Endothelial cell of hepatic sinusoid (primary cell): Measurements from ENCODE around the gene PAPSS1.
"Not testable (repeated sequence)": the region's sequence is repeated elsewhere in the genome, so short reads cannot be mapped to it uniquely, and the experiment has no call there.

Source experiments
- in situ Hi-C: cut with HindIII; loops from 2 replicates; pipeline ENCODE4 v1.10.0; 2017; ENCODE audit warnings: low sequenced_read_pairs

The PAPSS1 gene

DNA sequence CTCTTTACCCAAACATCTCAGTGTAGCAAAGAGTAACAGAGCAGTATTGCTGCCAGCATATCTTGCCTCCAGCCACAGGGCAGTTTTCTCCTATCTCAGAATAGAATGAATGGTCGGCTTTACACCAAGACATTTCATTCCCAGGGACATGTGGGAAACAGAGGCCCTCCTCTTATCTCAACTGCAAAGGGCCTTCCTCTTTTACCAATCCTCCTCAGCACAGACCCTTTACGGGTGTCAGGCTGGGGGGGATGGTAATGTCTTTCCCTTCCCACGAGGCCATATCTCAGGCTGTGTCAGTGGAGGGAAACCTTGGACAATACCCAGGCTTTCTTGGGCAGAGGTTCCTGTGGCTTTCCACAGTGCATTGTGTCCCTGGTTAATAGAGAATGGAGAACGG lies 9.0 kb upstream of the PAPSS1 start:
- in situ Hi-C loops: not testable (repeated sequence)

DNA sequence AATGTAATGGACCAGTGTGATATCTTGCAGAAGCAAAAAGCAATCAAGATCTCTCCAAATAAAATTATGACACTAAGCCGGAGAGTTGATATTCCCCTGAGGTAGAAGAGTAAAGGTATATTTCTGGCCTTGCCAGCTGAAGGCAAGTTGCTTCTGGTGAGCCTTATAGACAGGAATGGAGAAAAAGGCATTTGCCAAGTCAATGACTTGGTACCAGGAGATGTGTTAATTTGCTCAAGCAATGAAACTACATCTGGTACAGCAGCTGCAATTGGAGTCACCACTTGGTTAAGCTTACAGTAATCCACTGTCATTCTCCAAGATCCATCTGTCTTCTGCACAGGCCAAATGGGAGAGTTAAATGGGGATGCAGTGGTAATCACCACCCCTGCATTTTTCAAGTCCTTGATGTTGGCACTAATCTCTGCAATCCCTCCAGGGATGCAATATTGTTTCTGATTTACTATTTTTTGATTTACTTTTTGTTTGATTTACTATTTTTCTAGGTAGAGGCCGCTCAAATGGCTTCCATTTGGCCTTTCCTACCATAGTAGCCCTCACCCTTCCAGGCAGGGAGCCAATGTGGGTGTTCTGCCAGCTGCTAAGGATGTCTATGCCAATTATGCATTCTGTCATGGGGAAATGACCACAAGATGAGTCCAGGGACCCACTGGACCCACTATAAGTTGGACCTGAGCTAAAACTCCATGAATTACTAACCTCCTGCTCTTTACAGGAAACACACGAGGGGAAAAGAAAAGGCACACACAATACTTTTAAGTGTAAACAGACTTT lies 6.3 kb upstream of the PAPSS1 start:
- in situ Hi-C loops: not testable (repeated sequence)

DNA sequence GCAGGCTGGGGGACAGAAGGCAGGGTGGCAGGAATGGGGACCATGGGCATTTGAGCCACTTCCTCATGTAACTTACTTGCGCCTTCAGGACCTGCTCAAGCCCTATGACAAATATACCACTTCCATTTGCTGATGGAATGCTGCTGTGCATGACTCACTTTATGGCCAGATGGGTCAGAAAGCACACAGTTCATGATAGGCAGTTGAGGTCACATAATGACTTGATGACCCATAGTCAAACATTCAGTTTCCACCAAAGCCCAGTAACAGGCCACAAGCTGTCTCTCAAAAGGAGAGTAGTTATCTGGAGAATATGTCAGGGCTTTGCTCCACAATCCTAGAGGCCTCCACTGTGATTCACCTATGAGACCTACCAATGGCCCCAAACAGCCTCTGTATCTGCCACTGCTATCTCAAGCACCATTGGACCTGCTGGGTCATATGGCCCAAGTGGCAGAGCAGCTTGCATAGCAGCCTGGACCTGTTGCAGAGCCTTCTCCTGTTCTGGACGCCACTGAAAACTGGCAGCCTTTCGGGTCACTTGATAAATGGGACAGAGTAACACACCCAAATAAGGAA lies 5.3 kb upstream of the PAPSS1 start:
- in situ Hi-C loops: no loop called here

GRCh38 chr4:107723331-107723730 lies 3.3 kb upstream of the PAPSS1 start:
- in situ Hi-C loops: not testable (repeated sequence)

GRCh38 chr4:107721436-107722100 lies 1.5 kb upstream of the PAPSS1 start:
- in situ Hi-C loops: no loop called here

DNA sequence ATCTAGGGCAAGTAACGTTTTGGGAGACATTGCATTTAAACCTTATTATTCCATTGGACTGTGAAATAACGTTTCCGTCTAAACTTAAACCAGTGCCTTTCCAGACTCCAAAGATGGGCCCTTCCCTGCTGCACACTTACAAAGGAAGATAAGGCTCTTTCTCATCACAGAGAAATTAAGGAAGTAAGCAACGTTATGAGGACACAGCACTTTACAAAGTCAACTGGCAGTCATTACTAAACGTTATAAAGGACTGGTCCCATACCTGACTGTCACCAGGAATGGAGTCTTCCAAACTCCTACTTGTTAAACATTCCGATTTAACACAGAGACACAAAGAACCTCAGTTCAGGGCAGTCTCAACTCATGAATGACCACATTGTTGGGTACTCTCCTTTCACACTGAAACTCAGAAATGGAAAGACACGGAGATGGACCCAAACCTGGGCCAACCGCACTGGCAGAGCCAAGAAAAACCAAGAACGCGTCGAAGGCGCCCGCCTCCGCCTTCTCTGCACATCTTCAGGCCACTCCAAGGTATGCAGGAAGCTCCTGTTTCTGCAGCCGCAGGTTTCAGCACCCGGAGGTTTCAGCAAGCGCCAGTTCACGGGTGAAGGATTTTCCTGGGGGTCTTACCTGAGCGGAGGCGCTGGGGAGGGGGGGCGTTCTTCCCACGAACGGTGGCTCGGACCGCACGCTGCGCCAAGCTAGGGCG lies 670 bp downstream of the PAPSS1 start:
- in situ Hi-C loops: no loop called here

DNA sequence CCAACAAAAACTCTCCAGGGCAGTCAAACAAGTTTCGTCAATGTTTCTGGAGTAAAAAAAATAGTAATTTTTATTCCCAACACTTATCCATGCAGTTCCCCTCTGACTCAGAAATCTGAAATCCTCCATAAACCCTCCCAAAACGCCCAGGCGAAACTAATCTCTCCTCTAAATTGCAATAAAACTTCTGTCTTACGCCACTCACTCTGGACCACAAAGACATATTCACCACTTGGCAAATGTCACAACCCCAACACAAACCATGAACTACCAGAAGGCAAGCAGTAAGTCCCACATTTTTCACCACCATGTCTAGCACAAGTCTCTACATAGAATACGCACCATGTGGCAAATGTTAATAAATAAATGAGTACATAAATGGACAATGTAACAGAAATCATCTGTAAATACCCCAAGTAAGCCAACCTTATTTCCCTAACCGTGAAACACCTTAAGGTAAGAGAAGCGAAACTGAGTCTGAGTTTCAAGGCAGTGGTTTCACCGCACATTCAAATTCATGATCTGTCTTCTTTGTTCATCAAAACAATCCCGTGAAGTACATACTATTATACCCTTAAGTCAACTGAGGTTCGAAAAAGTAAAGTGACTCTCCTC lies 1.6 kb downstream of the PAPSS1 start:
- in situ Hi-C loops: no loop called here

DNA sequence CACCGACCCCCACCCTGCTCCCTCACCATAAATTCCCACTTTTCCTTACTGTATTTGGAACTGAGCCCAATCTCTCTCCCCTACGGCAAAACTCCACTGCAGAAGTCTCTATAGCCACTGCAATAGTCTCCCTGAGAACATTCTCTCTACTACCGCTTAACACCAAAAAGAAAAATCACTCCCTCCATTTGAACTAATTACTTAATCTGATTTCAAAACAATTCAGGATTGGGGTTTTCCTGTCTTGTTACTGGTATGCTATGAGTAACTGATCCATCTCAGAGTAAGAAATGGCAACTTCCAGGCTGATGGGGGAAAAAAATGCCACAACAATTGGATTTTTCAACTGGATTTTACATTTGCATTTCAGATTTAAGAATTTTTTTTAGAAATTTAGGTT lies 5.8 kb downstream of the PAPSS1 start:
- in situ Hi-C loops: no loop called here

GRCh38 chr4:107712236-107712635 lies 7.8 kb downstream of the PAPSS1 start:
- in situ Hi-C loops: no loop called here

DNA sequence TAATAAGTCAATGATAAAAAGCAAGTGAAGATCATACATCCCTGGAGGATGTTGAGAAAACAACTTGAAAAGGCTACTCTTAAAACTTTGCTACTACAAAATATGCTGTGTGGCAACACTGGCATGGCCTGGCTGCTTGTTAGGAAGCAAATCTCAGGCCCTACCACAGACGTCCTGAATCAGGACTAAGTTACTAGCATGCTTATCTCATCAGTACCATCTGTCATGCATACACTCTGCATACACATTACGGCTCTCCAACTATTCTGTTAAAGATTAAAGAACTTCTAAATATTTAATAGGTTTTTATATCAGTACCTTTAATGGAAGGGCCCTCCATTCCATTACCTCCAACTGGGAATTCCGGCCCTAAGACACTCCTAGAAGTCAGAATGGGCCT lies 8.2 kb downstream of the PAPSS1 start:
- in situ Hi-C loops: no loop called here

DNA sequence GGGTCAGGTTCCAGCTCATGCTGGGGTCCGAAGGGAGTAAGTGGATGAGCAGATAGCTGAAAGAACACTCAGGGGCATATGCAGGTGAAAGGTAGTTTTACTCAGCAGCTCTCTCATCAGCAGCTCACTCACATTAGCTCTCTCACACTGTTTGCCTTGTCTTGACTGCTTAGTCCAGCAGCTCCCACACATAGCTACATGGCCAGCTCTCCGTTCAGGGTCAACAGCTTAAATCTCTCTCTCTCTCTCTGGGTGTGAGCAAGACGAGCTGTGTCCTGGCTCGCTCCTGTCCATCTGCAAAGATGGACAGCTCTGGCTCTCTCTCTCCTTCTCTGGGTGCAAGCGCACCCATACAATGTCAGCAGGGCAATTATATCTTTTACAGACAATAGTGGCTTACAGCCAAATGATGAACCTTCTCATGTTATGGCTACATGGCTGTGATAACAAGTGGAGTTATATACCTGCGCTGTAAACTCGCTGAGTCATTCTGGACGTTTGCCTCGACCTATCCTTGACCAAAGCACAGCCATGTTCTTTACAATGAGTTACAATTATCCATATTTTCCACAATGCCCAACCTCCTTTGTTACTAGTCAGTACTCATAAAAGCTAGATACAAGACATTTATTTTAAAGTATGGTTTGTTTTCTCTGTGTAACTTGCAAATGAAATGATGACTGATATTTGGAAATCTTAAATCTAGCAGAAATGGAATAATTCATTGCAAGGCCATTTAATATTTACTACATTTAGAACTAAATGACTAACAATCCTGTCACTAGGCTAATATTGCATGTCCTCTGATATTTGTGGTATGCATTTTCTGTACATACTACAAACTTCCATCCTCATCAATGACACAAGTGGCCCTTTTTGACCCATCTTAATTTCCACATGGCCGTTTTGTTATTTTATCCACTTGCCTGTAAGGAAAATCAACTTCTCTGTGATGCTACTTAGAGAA lies 9.3 kb downstream of the PAPSS1 start:
- in situ Hi-C loops: no loop called here

DNA sequence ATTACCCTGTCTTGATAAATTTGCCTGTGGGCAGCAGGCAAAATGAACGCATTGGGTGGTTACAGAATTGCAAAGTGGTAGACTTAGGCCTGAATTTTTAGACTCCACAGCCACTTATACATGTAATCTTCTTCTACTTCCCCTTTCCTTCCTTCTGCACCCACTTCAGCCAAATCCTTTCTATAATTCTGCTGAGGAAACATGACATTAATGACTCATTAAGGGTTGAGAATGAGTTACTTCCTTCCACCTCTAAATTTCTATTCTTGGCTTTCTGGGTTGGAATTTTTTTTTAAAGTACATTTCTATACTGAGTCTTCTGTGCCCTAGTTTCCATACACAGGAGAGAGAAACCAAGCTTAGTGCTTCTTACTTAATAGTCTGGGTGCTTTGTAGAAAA lies 10.1 kb downstream of the PAPSS1 start:
- in situ Hi-C loops: no loop called here

- in situ Hi-C loops: no loop called here
Measured at GRCh38 chr4:107708225-107708624, 11.8 kb downstream of the PAPSS1 start.

- in situ Hi-C loops: no loop called here
Measured at GRCh38 chr4:107705742-107706556, 14.1 kb downstream of the PAPSS1 start.

GRCh38 chr4:107701565-107701964 lies 18.5 kb downstream of the PAPSS1 start:
- in situ Hi-C loops: no loop called here

GRCh38 chr4:107699466-107700206 lies 20.4 kb downstream of the PAPSS1 start:
- in situ Hi-C loops: no loop called here

DNA sequence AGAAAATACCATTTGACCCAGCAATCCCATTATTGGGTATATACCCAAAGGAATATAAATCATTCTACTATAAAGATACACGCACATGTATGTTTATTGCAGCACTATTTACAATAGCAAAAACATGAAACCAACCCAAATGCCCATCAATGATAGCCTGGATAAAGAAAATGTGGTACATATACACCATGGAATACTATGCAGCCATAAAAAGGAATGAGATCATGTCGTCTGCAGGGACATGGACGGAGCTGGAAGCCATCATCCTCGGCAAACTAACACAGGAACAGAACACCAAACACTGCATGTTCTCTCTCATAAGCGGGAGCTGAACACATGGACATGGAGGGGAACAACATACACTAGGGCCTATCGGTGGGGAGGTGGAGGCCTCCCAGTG lies 23.8 kb downstream of the PAPSS1 start:
- in situ Hi-C loops: not testable (repeated sequence)

DNA sequence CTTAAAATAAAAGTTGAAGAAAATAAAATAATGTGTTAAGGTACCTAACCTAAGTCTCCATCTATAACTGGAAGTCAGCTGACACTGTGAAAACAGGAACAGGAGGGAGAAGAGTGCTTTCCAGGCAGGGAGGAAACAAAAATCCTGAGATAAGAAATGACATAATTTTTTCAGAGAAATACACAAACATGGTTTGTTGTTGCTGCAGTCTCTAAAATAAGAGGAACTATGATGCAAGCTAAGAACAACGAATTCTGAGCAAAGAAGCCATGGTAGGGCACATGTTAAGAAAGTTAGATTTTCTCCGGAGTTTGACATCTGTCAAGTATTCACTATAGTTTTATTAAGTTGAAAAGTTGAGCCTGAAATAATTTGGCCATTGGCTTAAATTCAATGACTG lies 26.9 kb downstream of the PAPSS1 start:
- in situ Hi-C loops: no loop called here
